Parathyroid adenoma (tissue), 2 donors: ENCODE data around the gene TBC1D5.

Source experiments
- H2AFZ ChIP-seq: fragments of 300-600 bp; sonication (generic); one replicate; pipeline ENCODE4 v1.7.0; 2017; ENCODE audit warnings: antibody characterized with exemption, mild to moderate bottlenecking
- H3K27ac ChIP-seq: fragments of 300-600 bp; sonication (generic); one replicate; pipeline ENCODE4 v1.7.0; 2017
- H3K27me3 ChIP-seq: fragments of 300-600 bp; sonication (generic); one replicate; pipeline ENCODE4 v1.7.0; 2017; ENCODE audit warnings: low read length; ENCODE audit not compliant: control insufficient read depth, insufficient read depth
- H3K36me3 ChIP-seq: fragments of 300-600 bp; sonication (generic); one replicate; pipeline ENCODE4 v1.7.0; 2017; ENCODE audit warnings: low read length; ENCODE audit not compliant: control insufficient read depth, insufficient read depth
- H3K4me1 ChIP-seq: fragments of 300-600 bp; sonication (generic); one replicate; pipeline ENCODE4 v1.7.0; 2017; ENCODE audit warnings: control low read depth
- H3K4me2 ChIP-seq: fragments of 300-600 bp; sonication (generic); one replicate; pipeline ENCODE4 v1.7.0; 2017; ENCODE audit warnings: low read length
- H3K4me3 ChIP-seq: fragments of 300-600 bp; sonication (generic); one replicate; pipeline ENCODE4 v1.7.0; 2017; ENCODE audit warnings: low read depth, low read length
- H3K79me2 ChIP-seq: fragments of 300-600 bp; sonication (generic); one replicate; pipeline ENCODE4 v1.7.0; 2017; ENCODE audit warnings: control low read depth
- H3K9ac ChIP-seq: fragments of 300-600 bp; sonication (generic); one replicate; pipeline ENCODE4 v1.7.0; 2017; ENCODE audit warnings: mild to moderate bottlenecking
- H3K9me3 ChIP-seq: fragments of 300-600 bp; sonication (generic); one replicate; pipeline ENCODE4 v1.7.0; 2017; ENCODE audit warnings: low read length; ENCODE audit not compliant: control insufficient read depth
- CTCF ChIP-seq: fragments of 300-600 bp; sonication (generic); IDR thresholded peaks from one replicate; pipeline ENCODE4 v1.7.0; 2017; ENCODE audit warnings: antibody characterized with exemption, mild to moderate bottlenecking
- donor health status: primary hyperparathyroidism.

The TBC1D5 gene

GRCh38 chr3:17349093-17349492, 393.3 kb downstream of the TBC1D5 start:
- Histone ChIP-seq H3K9me3 (no peaks in the 10 kb centered on the region), H3K27ac (no peak overlapping the region), H3K79me2 (no peaks in the 10 kb centered on the region), H2AFZ (no peak overlapping the region), H3K4me2 (no peak overlapping the region), H3K4me1 (no peaks in the 10 kb centered on the region), H3K4me3 (no peak overlapping the region), H3K27me3 (no peaks in the 10 kb centered on the region), H3K9ac (no peak overlapping the region), H3K36me3 (no peaks in the 10 kb centered on the region)
- no peak for TF ChIP-seq CTCF

- Histone ChIP-seq H3K36me3 (no peaks in the 10 kb centered on the region), H3K9ac (no peak overlapping the region), H3K9me3 (no peaks in the 10 kb centered on the region), H3K79me2 (no peaks in the 10 kb centered on the region), H2AFZ (no peak overlapping the region), H3K27ac (no peak overlapping the region), H3K4me3 (no peak overlapping the region), H3K27me3 (no peaks in the 10 kb centered on the region), H3K4me1 (peaks cover 3% of the 10 kb centered on the region), H3K4me2 (no peak overlapping the region)
- no peak for TF ChIP-seq CTCF
Observed at GRCh38 chr3:17342119-17342518, 400.3 kb downstream of the TBC1D5 start.

- Histone ChIP-seq H3K4me3 (no peak overlapping the region), H3K9me3 (no peaks in the 10 kb centered on the region), H3K79me2 (no peaks in the 10 kb centered on the region), H3K27ac (no peak overlapping the region), H3K36me3 (no peaks in the 10 kb centered on the region), H3K4me1 (peaks cover 3% of the 10 kb centered on the region), H3K9ac (no peak overlapping the region), H2AFZ (no peak overlapping the region), H3K4me2 (no peak overlapping the region), H3K27me3 (no peaks in the 10 kb centered on the region)
- no peak for TF ChIP-seq CTCF
Observed at GRCh38 chr3:17340693-17341092, 401.7 kb downstream of the TBC1D5 start.

- Histone ChIP-seq H3K79me2 (no peaks in the 10 kb centered on the region), H3K9ac (no peak overlapping the region)
- no peak for TF ChIP-seq CTCF
Observed at GRCh38 chr3:17340261-17340660, 402.2 kb downstream of the TBC1D5 start.

GRCh38 chr3:17339132-17339575, 403.3 kb downstream of the TBC1D5 start:
- no peaks in the 10 kb centered on the region for H3K9me3 ChIP-seq
- peaks cover 3% of the 10 kb centered on the region for H3K4me1 ChIP-seq

More at GRCh38 chr3:17340261-17340660, 402.2 kb downstream of the TBC1D5 start:
- Histone ChIP-seq H3K36me3 (no peaks in the 10 kb centered on the region), H3K4me1 (peaks cover 3% of the 10 kb centered on the region), H3K27me3 (no peaks in the 10 kb centered on the region), H3K9me3 (no peaks in the 10 kb centered on the region), H2AFZ (no peak overlapping the region), H3K27ac (no peak overlapping the region), H3K4me2 (no peak overlapping the region), H3K4me3 (no peak overlapping the region)

More at GRCh38 chr3:17339132-17339575, 403.3 kb downstream of the TBC1D5 start:
- no peak overlapping the region for H3K4me3 ChIP-seq
- no peak overlapping the region for H2AFZ ChIP-seq
- no peaks in the 10 kb centered on the region for H3K79me2 ChIP-seq
- no peaks in the 10 kb centered on the region for H3K36me3 ChIP-seq
- H3K27ac ChIP-seq, result no peak overlapping the region
- H3K27me3 ChIP-seq, result no peaks in the 10 kb centered on the region
- no peak for TF ChIP-seq CTCF
- no peak overlapping the region for H3K4me2 ChIP-seq
- H3K9ac ChIP-seq, result no peak overlapping the region
